22Rv1 (cell line): ENCODE measurements around the gene CCN5.

Experiments
- ZFX ChIP-seq: fragments of 450-650 bp; IDR thresholded peaks from 2 replicates; pipeline ENCODE4 v1.6.1; 2017; ENCODE audit warnings: antibody characterized with exemption, borderline replicate concordance
- TF ChIP-seq, protein P1 (sequence below): fragments of 450-650 bp; IDR thresholded peaks from 2 replicates; pipeline ENCODE4 v1.5.1; 2017; ENCODE audit warnings: mild to moderate bottlenecking

DNA sequence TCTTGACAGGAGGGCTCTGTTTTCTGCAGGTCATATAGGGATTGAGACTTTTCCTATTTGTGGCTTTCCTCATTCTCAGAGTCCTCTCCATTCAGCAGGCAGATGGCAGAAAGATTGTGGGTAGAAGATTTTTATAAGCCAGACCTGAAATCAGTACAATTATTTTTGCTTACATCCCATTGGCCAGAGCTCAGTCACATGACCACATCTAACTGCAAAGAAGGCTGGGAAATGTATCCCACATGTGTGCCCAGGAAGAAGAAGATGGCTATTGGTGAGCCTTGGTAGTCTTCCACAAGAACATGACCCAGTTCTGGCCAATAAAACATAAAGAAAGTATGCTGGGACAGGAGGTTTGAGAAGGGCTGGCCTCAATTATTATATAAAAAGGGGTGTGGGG is 21.5 kb upstream of the CCN5 start:
- TF ChIP-seq, protein P1, sequence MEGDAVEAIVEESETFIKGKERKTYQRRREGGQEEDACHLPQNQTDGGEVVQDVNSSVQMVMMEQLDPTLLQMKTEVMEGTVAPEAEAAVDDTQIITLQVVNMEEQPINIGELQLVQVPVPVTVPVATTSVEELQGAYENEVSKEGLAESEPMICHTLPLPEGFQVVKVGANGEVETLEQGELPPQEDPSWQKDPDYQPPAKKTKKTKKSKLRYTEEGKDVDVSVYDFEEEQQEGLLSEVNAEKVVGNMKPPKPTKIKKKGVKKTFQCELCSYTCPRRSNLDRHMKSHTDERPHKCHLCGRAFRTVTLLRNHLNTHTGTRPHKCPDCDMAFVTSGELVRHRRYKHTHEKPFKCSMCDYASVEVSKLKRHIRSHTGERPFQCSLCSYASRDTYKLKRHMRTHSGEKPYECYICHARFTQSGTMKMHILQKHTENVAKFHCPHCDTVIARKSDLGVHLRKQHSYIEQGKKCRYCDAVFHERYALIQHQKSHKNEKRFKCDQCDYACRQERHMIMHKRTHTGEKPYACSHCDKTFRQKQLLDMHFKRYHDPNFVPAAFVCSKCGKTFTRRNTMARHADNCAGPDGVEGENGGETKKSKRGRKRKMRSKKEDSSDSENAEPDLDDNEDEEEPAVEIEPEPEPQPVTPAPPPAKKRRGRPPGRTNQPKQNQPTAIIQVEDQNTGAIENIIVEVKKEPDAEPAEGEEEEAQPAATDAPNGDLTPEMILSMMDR: no peak
- no peak for TF ChIP-seq ZFX
